ENCODE results near the gene CHRDL2. TPM values are rescaled to one million over a fixed set of nuclear protein-coding genes. Genes with fewer than 3 reads are reported as not detected.

The CHRDL2 gene
- total and polyA plus RNA-seq, 2 of the 4 experiments (the other 2 are of a cell fraction): 0.80 TPM; not detected in 1

GRCh38 chr11:74703211-74703610, 28.0 kb downstream of the CHRDL2 start:
- Histone ChIP-seq H3K56ac (ENCODE audit: extremely low read depth, insufficient read depth, low read length) (no peak overlapping the region), H3K9ac (ENCODE audit: low read depth, low read length) (no peak overlapping the region), H3K4me2 (ENCODE audit: low read depth, low read length) (no peak overlapping the region), H3K9me3 (ENCODE audit: control insufficient read depth, insufficient read depth, low read length) (no peaks in the 10 kb centered on the region), H2BK5ac (ENCODE audit: low read depth, low read length, poor library complexity, severe bottlenecking) (no peak overlapping the region), H3K4me3 (ENCODE audit: insufficient read depth, low read depth, low read length) (no peak overlapping the region), H4K5ac (ENCODE audit: low read depth, low read length) (peak overlapping the region; percentile 1; the same call in 1 of the 2 replicates), H4K8ac (ENCODE audit: low read depth in 2 of 2, low read length in 2 of 2) (no peak overlapping the region), H3K23ac (ENCODE audit: low read depth, low read length) (no peak overlapping the region), H2AK9ac (replicated peaks; ENCODE audit: low read depth, low read length, poor library complexity) (no peak overlapping the region), H4K91ac (ENCODE audit: insufficient read depth, low read depth, low read length) (no peak overlapping the region), H3K27ac (ENCODE audit: insufficient read depth, low read length) (no peak overlapping the region), H3K14ac (replicated peaks; ENCODE audit: low read depth, low read length) (no peak overlapping the region), H2AFZ (replicated peaks; ENCODE audit: low read length, poor library complexity) (no peak overlapping the region), H3K36me3 (ENCODE audit: control insufficient read depth, insufficient read depth, low read length) (no peaks in the 10 kb centered on the region), H3K79me1 (ENCODE audit: low read depth in 1 of 2, low read length in 2 of 2) (no peaks in the 10 kb centered on the region), H3K9me1 (ENCODE audit: insufficient read depth, low read length) (0 out of 2 replicates have a peak, but pooled peaks cover 4% of the 10 kb centered on the region), H2BK15ac (ENCODE audit: low read depth, low read length) (0 out of 3 replicates have a peak overlapping the region, but pooled peaks have one; percentile 24), H3K18ac (ENCODE audit: low read depth, low read length) (no peak overlapping the region), H2BK120ac (ENCODE audit: low read depth, low read length) (peak overlapping the region; percentile 46), H2AK5ac (ENCODE audit: low read depth, low read length) (peak overlapping the region; percentile 59), H3K4me1 (ENCODE audit: control insufficient read depth, insufficient read depth, low read length) (0 out of 2 replicates have a peak, but pooled peaks cover 2% of the 10 kb centered on the region), H3K27me3 (ENCODE audit: control insufficient read depth, insufficient read depth, low read length) (no peaks in the 10 kb centered on the region), H2BK20ac (ENCODE audit: low read depth, low read length) (no peak overlapping the region), H3K4ac (ENCODE audit: low read depth, low read length) (no peak overlapping the region), H4K20me1 (ENCODE audit: insufficient read depth, low read length) (no peaks in the 10 kb centered on the region)
- 93% methylated on average over 5 of the region's 13 CpGs; no CpG with 5 or more reads in 1 of the 2 experiments for WGBS, 2 experiments (ENCODE audit: extremely low coverage in 2 of 2, insufficient read length in 1 of 2)
- dilution Hi-C loops (cut with HindIII; ENCODE audit: low sequenced_read_pairs, unreplicated experiment) (no loop called here), in situ Hi-C loops (cut with MboI; ENCODE audit: low sequenced_read_pairs) (no loop called here), intact Hi-C loops (cut with micrococcal nuclease) (no loop called here)
- ATAC-seq (ENCODE audit: low read depth) (no peak), DNase-seq (no peak)
- ChIA-PET POLR2A (ENCODE audit: unreplicated experiment) (no interaction called here), CTCF (interaction anchor here (0.9 to 7.0 kb wide), 5 partner anchors 12 to 68 kb away, joined by 3 to 66 read pairs (median 4); no protein-coding TSS in a partner anchor)
- TF ChIP-seq CEBPB (IDR thresholded peaks at IDR 0.05; ENCODE audit: low read depth, low read length) (no peak), NFE2L2 (IDR thresholded peaks at IDR 0.05; ENCODE audit: low read depth, low read length) (no peak)
- no TSS peak for BruUV-seq (replicated peaks)
